ENCODE results near the gene CDHR2.

- TF ChIP-seq ZFP30 (CRISPR knock-in tag; IDR thresholded peaks at IDR 0.05) (no peak), RARB (CRISPR knock-in tag; IDR thresholded peaks at IDR 0.05) (no peak)
These were observed 48.6 kb upstream of the CDHR2 start for GRCh38 chr5:176500511-176500910.
